ES-I3 (cell line): ENCODE results near the gene TAF1B.

Experiments
- H3K36me3 ChIP-seq: 2 replicates; pipeline ENCODE4 v1.6.1; 2013; ENCODE audit warnings: mild to moderate bottlenecking, low read length, control low read depth, moderate library complexity; ENCODE audit not compliant: insufficient read depth
- H3K4me1 ChIP-seq: 2 replicates; pipeline ENCODE4 v1.6.1; 2013; ENCODE audit warnings: mild to moderate bottlenecking, control low read depth, low read length; ENCODE audit not compliant: insufficient read depth
- H3K9ac ChIP-seq: 2 replicates; pipeline ENCODE4 v1.6.1; 2013; ENCODE audit warnings: low read depth, mild to moderate bottlenecking, low read length, moderate library complexity
- H3K9me3 ChIP-seq: 2 replicates; pipeline ENCODE4 v1.6.1; 2013; ENCODE audit warnings: mild to moderate bottlenecking, low read length, moderate library complexity; ENCODE audit not compliant: control insufficient read depth, insufficient read depth

TAF1B gene

GRCh38 chr2:9803023-9803805 lies 40.1 kb upstream of the TAF1B start:
- H3K9me3 ChIP-seq: no peaks in the 10 kb centered on the region
- peaks cover 11% of the 10 kb centered on the region; the same call in 1 of the 2 replicates for H3K4me1 ChIP-seq
- no peak overlapping the region for H3K9ac ChIP-seq
- no peaks in the 10 kb centered on the region for H3K36me3 ChIP-seq

- Histone ChIP-seq H3K4me1 (peaks cover 11% of the 10 kb centered on the region; the same call in 1 of the 2 replicates), H3K9me3 (no peaks in the 10 kb centered on the region), H3K9ac (no peak overlapping the region), H3K36me3 (no peaks in the 10 kb centered on the region)
Observed at GRCh38 chr2:9805435-9806297, 37.6 kb upstream of the TAF1B start.

GRCh38 chr2:9806298-9806610 lies 37.0 kb upstream of the TAF1B start:
- Histone ChIP-seq H3K9me3 (no peaks in the 10 kb centered on the region), H3K9ac (no peak overlapping the region), H3K36me3 (no peaks in the 10 kb centered on the region), H3K4me1 (peaks cover 7% of the 10 kb centered on the region; the same call in 1 of the 2 replicates)

DNA sequence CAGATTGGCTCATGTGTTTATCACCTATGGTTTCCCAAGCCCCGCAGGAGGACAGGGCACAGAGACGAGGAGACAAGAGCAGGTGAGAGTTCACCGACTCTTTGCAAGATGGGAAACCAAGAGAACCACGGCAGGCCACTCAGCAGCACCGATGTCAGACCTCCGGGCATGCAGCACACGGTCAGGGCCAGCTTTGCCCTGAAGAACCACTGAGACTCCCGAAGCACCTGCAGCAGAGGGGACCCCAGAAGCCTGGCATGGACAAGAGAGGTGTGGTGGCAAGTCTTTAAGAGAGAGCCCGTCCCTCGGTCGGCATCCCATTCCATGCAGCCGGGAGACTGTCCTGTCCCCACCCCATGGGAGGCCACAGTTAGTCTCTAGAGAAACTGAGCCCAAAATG lies 36.6 kb upstream of the TAF1B start:
- no peak overlapping the region for H3K9ac ChIP-seq
- no peaks in the 10 kb centered on the region for H3K36me3 ChIP-seq
- no peaks in the 10 kb centered on the region for H3K9me3 ChIP-seq
- peaks cover 3% of the 10 kb centered on the region; the same call in 1 of the 2 replicates for H3K4me1 ChIP-seq

DNA sequence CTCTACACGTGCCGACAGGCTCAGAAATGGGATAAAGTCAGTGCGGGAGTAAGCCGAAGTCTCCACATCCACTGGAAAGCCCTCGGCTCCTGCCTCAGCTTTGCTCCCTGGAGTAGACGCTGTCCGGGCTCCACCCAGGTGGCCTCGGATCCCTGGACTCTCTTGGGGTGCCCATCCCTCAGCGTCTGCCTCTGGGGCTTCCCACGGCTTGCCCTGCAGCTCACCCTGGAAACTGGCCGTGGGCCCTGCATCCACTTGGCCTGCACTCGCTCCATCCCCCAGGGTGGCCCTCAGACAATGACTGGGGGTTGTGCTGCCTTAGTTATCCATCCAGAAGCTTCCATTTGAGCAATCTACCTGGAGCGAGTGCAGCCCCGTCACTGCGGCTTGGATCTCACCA lies 36.2 kb upstream of the TAF1B start:
- Histone ChIP-seq H3K4me1 (no peaks in the 10 kb centered on the region), H3K9me3 (no peaks in the 10 kb centered on the region)

DNA sequence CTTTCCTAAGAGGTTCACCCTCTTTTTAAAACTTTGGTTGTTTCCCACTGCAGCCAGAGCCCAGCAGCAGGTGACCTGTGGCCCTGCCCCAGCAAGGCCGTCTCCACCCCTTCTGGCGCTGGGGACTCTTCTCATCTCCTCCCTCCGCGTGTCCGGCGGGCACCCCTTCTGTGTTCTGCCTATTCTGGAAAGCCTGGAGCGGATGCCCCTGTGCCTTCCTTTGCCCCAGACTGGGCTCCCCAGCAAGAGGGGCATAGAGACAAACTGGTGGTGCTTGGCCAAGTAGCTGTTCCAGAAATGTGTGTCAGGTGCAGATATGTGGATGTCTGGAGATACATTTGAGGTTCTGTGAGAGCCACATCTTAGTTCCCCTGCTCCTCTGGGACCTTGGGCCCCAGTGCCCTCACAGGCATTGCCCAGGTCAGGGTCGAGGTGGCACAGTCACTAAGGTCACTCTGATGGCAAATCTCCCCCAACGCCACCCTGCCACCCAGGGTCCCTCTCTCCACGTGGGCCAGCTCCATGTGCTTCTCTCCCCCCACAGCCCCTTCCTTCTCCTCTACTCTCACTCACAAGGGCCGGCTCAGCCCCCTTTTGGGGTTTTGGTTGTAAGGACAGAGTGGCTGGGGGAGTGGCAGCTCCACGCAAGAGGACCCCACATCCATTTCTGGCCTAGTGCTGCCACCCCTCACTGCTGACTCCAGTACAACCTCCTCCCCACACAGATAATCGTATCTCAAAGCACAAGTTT lies 35.5 kb upstream of the TAF1B start:
- Histone ChIP-seq H3K9me3 (no peaks in the 10 kb centered on the region), H3K9ac (no peak overlapping the region), H3K36me3 (no peaks in the 10 kb centered on the region), H3K4me1 (no peaks in the 10 kb centered on the region)

More for the DNA sequence above, 36.2 kb upstream of the TAF1B start:
- no peak overlapping the region for H3K9ac ChIP-seq
- no peaks in the 10 kb centered on the region for H3K36me3 ChIP-seq

GRCh38 chr2:9808334-9809063 lies 34.8 kb upstream of the TAF1B start:
- H3K36me3 ChIP-seq: no peaks in the 10 kb centered on the region
- no peak overlapping the region for H3K9ac ChIP-seq
- no peaks in the 10 kb centered on the region for H3K4me1 ChIP-seq
- H3K9me3 ChIP-seq: no peaks in the 10 kb centered on the region

DNA sequence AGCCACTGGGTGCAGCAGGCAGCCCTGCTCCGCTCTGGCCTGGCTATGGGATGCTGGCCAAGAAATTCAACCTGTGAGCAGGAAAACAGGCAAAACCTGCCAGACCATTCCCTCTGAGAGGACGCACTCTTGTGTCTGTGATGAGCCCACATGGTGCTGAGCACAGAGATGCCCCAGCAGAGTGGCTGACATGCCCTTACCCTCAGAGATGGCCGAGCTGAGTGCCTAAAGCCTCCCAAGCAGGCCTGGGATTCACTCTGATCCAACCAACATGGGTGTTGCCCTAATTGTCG lies 34.3 kb upstream of the TAF1B start:
- Histone ChIP-seq H3K9me3 (no peaks in the 10 kb centered on the region), H3K36me3 (no peaks in the 10 kb centered on the region), H3K9ac (no peak overlapping the region), H3K4me1 (no peaks in the 10 kb centered on the region)

- Histone ChIP-seq H3K9ac (no peak overlapping the region), H3K9me3 (no peaks in the 10 kb centered on the region), H3K36me3 (no peaks in the 10 kb centered on the region), H3K4me1 (no peaks in the 10 kb centered on the region)
Observed at GRCh38 chr2:9809448-9810088, 33.7 kb upstream of the TAF1B start.

- Histone ChIP-seq H3K9ac (no peak overlapping the region), H3K4me1 (no peaks in the 10 kb centered on the region; the same call in 1 of the 2 replicates), H3K9me3 (no peaks in the 10 kb centered on the region), H3K36me3 (no peaks in the 10 kb centered on the region)
Observed at GRCh38 chr2:9811216-9811615, 32.1 kb upstream of the TAF1B start.

DNA sequence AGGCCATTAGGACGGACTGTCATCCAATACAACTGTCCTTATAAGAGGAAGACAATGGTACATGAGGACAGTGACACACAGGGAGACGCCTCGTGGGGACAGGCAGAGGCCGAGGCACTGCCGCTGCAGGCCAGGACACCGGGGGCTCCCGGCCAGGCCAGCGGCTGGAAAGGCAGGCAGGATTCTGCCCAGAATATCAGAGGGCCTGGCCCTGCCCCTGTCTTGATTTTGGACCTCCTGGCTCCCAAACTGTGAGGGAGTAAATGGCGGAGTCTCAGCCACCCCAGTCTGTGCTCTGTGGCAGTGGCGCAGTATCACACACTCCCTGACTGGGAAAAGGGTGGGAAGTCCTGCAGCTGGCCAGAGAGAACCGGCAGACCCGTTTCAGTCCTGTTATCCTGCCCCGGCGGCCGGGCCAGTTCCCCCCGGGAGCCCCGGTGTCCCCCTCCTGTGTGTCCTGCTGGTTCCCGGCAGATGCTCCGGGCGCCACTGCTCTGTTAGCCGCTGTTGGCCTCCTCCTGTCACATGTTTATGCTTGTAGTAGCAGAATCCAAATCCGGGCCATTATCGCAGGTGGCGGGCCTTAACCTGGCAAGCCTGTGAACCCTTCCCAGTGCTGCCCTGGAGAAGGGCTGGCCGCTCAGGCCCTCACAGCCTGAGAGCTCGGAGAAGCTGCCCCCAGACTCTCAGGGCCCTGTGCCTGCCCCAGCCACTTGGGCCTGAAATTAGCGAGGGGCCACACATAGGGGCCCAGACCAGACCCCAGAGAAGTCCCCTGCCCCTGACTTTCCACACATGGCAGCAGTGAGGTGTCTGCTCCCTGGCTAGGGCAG lies 31.4 kb upstream of the TAF1B start:
- Histone ChIP-seq H3K9ac (no peak overlapping the region), H3K9me3 (no peaks in the 10 kb centered on the region), H3K36me3 (no peaks in the 10 kb centered on the region), H3K4me1 (no peaks in the 10 kb centered on the region; the same call in 1 of the 2 replicates)

GRCh38 chr2:9812945-9813311 lies 30.3 kb upstream of the TAF1B start:
- Histone ChIP-seq H3K4me1 (no peaks in the 10 kb centered on the region; the same call in 1 of the 2 replicates), H3K9me3 (no peaks in the 10 kb centered on the region), H3K36me3 (no peaks in the 10 kb centered on the region), H3K9ac (no peak overlapping the region)
